GM23338 (cell line): ENCODE measurements around the gene LIPJ.

Experiments
- CREB1 ChIP-seq: fragments of 250-450 bp; sonication (Bioruptor Pico); IDR thresholded peaks from 2 replicates; pipeline ENCODE4 v1.5.0; 2020; ENCODE audit warnings: low read depth, mild to moderate bottlenecking, moderate library complexity
- CTCF ChIP-seq, 2 experiments: fragments of 200-600 bp in 1 of 2; sonication (generic) in 1 of 2; conservative IDR thresholded peaks; 2 replicates each; pipeline versions ENCODE4 v1.5.1 to v1.6.1; 2016 to 2017; ENCODE audit warnings: antibody characterized with exemption in 2 of 2, low read depth in 2 of 2, mild to moderate bottlenecking in 2 of 2, moderate library complexity in 1 of 2
- ETS1 ChIP-seq: IDR thresholded peaks from 2 replicates; pipeline ENCODE4 v1.6.1; 2016; ENCODE audit warnings: antibody characterized with exemption
- EZH2 ChIP-seq: fragments of 200-600 bp; sonication (generic); IDR thresholded peaks from one replicate; pipeline ENCODE4 v1.8.0; 2017; ENCODE audit warnings: antibody characterized with exemption, mild to moderate bottlenecking, low read depth; ENCODE audit not compliant: unreplicated experiment
- EZH2phosphoT487 ChIP-seq: fragments of 200-600 bp; sonication (generic); IDR thresholded peaks from one replicate; pipeline ENCODE4 v1.8.1; 2018; ENCODE audit warnings: antibody characterized with exemption; ENCODE audit not compliant: unreplicated experiment
- JUNB ChIP-seq: IDR thresholded peaks from one replicate; pipeline ENCODE4 v1.6.1; 2016; ENCODE audit warnings: antibody characterized with exemption; ENCODE audit not compliant: unreplicated experiment
- NANOG ChIP-seq: IDR thresholded peaks from 2 replicates; pipeline ENCODE4 v1.6.1; 2016; ENCODE audit warnings: antibody characterized with exemption, borderline replicate concordance
- POLR2AphosphoS5 ChIP-seq: IDR thresholded peaks from 2 replicates; pipeline ENCODE4 v1.6.1; 2016; ENCODE audit warnings: antibody characterized with exemption, low read depth
- REST ChIP-seq: IDR thresholded peaks from one replicate; pipeline ENCODE4 v1.6.1; 2018; ENCODE audit warnings: antibody characterized with exemption; ENCODE audit not compliant: unreplicated experiment
- ZNF114 ChIP-seq: fragments of 250-450 bp; sonication (Bioruptor Pico); IDR thresholded peaks from 2 replicates; pipeline ENCODE4 v1.5.0; 2020; ENCODE audit warnings: mild to moderate bottlenecking, moderate library complexity
- ZNF331 ChIP-seq: fragments of 250-450 bp; sonication (Bioruptor Pico); IDR thresholded peaks from 2 replicates; pipeline ENCODE4 v1.5.0; 2020; ENCODE audit warnings: low read depth, mild to moderate bottlenecking, moderate library complexity
- ZNF462 ChIP-seq: fragments of 250-450 bp; sonication (Bioruptor Pico); IDR thresholded peaks from 2 replicates; pipeline ENCODE4 v1.5.0; 2020; ENCODE audit warnings: mild to moderate bottlenecking, moderate library complexity

- TF ChIP-seq CTCF (conservative IDR thresholded peaks at IDR 0.05; ENCODE audit: low read depth in 2 of 2) (no peak), POLR2AphosphoS5 (no peak), ZNF114 (CRISPR knock-in tag) (no peak), REST (no peak), NANOG (no peak), EZH2 (no peak), EZH2phosphoT487 (no peak), CREB1 (CRISPR knock-in tag) (no peak), ZNF331 (CRISPR knock-in tag) (no peak), ETS1 (no peak), JUNB (no peak), ZNF462 (CRISPR knock-in tag) (no peak)
These were observed 35.3 kb upstream of the LIPJ start for GRCh38 chr10:88551246-88551645.
